GM12892 (cell line): ENCODE data around the gene USP33.

Source experiments
- POLR2A ChIP-seq: IDR thresholded peaks from 2 replicates; pipeline ENCODE4 v1.6.1; 2011; ENCODE audit warnings: low read depth, low read length, control low read depth
- POLR2AphosphoS5 ChIP-seq: IDR thresholded peaks from 2 replicates; pipeline ENCODE4 v1.6.1; 2011; ENCODE audit warnings: low read depth, low read length, control low read depth
- TAF1 ChIP-seq: IDR thresholded peaks from 2 replicates; pipeline ENCODE4 v1.6.1; 2011; ENCODE audit warnings: low read depth, mild to moderate bottlenecking, control low read depth, low read length, borderline replicate concordance

GRCh38 chr1:77768006-77768405, 8.4 kb upstream of the USP33 start:
- TF ChIP-seq POLR2A (no peak), TAF1 (no peak), POLR2AphosphoS5 (no peak)
